GF-D8 (cell line): ENCODE measurements around the gene DDO.

Source experiments
- DNase-seq: peaks from one replicate; lab custom pipeline; 2025; lab: John Stamatoyannopoulos, UW

DDO gene

DNA sequence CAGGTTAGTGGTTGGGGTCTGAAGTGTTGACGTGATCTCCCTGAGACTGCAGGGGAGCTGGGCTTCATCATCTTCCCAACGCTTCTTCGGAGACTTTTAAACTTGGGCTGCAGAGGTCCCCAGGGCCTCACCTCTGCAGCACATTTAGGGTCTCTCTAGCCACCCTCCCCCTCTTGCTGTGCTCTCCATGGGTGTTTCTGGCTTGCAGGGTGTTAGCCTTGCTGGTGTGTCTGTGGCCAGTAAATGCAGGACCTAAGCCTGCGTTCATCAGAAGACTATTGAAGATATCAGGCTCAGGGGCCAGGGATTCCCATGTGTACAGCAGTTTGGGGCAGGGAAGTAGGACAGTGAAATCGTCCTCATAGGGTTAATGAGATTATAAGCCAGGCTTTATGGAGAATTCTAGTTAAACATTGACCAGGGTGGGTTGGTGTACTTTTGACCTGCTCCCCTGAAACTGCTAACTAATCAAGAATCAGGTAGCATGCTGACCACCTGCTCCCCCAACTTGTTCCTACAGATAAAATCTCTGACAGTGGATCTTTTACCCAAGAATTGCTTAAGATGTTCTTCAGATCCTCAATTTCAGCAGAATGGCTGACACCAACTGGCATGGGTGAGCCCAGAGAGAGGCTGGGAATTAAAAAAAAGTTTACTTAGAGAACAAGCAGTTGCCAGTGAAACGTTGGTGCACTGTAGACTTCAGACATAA is 3.8 kb upstream of the DDO start:
- DNase-seq: peak; percentile 20

DNA sequence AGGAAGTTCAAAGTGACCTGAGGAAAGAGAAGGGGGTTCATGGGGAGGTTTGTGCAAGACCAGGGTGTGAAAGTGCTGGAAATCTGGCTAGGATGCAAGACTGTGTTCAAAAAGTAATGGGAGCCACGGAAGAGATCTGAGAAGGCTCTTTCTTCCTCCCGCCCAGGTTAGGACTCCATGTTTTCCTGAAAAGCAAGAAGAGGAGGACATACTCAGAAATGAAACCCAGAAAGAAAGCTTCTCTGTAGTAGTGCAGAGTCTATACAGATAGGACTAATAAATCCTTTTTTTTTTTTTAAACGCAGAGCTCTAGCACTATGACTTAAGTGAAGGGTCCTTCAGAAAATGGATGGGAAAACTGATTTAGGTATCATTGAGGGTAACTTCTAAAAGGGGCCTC is 3.2 kb upstream of the DDO start:
- no peak for DNase-seq

DNA sequence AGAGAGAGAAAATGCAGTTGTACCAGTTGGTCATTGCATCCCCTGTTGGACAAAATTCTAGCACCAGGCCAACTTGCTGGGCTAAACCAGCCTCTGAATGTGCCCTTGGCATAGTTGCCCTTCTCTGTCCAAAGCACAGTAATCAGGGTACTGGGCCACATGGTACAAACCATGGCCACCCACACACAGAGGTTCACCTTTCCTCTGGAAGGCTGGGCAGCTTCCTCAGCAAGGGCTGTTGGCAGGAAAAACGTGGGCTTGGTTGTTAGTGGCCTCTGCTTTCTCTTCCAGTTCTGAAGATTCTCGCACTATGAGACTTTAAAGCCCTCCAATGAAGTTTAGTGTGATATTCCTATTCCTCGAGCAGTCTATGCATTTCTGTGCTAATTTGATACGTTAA is 706 bp downstream of the DDO start:
- DNase-seq: no peak

DNA sequence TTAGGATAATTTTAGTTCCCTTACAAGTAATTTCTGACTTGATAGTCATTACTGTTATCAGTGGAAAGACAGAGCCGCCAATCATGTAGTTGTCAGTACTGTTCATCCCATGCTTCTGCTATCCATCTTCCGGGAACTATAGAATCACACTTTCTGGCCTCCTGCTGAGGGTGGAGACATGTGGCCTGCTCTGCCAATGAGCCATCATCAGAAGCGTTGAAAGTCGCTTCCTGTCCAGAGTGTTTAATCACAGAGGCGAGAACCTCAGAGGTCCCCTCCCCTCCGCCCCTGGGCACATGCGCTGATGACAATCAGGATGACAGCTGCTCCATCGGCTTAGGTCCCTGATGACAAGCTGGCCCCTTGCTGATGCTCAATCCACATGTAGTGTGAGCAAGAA is 3.0 kb downstream of the DDO start:
- DNase-seq: no peak

DNA sequence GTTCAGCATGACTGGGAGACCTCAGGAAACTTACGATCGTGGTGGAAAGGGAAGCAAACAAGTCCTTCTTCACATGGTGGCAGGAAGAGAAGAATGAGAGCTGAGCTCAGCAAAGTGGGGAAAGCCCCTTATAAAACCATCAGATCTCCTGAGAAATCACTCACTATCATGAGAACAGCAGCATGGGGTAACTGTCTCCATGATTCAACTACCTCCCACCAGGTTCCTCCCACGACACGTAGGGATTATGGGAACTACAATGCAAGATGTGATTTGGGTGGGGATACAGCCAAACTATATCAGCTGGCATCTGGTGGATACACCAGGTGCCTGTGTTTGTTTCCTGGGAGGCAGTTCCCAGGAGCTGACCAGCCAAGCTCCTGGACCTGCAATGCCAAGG is 4.9 kb downstream of the DDO start:
- DNase-seq: no peak

DNA sequence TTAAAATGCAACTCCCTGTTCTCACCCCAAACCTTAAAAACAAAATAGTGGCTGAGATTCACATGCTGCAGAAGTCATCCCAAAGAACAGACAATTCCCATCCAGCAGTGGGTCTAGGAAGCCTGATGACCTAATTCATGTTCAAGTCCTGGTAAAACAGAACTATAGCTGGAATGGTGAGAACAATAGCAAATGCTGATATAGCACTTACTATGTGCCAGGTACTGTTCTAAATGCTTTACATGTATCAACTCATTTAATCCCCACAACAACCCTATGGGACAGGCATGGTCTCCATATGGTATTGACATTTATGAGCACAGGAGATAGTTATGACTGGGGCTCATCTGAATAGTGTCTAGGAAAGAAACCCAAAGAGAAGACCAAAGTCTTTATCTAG is 5.6 kb downstream of the DDO start:
- DNase-seq: no peak

DNA sequence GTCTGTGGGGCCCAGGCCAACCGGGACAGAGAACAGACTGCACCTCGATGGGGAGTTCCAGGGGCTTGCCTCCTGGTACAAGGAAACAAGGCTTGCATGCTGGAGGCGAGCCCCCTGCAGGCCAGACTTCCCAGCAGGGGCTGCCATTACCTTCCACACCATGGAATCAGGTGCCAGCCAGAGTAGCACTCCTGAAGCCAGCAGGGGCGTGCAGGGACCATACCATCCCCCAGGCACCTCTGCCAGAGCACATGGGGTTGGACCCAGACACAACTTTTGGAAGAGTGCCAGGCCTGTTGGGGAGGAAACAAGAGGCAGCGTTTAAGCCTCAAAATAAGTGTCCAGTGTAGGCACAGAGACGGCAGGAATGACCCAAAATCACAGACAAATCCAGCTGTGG is 6.5 kb downstream of the DDO start:
- no peak for DNase-seq

DNA sequence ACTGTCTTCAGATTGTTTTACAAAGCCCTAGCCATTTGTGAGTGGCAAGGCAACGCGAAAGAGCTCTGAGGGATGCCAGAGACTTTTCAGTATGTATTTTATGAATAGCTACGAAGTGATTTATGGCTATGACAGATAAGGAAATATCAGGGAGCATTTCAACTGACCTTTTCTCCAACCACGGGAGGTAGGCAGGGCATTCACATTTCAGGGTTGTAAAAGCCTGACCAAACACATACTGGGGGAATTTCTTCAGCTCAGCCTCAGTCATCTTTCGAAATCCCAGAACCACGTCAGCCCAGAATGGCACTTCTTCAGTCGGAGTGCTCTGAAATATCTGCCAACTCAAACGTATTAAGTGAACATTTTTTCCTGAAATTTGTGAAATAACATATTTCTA is 10.8 kb downstream of the DDO start:
- DNase-seq: no peak

DNA sequence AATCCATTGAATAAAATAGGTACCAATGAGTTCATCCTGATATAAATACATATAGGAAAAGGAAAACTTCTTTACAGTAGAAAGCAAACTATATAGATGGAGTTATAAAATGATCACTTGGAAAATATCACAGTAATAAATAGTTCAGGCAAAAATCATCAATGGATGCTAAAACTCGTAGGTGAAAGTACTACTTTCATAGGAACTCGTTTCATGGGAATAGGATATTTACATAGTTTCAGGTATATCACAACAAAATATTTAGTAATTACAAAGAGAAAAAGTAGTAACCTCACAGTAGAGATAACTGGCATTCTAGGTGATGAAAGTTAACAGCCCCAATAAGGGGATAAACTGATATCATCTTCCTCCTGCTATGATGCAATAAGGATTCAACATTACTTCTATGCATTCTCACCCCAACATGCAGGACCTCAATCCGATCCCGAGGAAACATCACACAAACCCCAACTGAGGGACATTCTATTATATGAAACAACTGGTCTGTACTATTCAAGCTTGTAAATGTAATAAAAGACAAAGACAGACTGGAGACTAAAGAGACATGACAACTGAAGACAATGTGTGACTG is 13.7 kb downstream of the DDO start:
- no peak for DNase-seq

DNA sequence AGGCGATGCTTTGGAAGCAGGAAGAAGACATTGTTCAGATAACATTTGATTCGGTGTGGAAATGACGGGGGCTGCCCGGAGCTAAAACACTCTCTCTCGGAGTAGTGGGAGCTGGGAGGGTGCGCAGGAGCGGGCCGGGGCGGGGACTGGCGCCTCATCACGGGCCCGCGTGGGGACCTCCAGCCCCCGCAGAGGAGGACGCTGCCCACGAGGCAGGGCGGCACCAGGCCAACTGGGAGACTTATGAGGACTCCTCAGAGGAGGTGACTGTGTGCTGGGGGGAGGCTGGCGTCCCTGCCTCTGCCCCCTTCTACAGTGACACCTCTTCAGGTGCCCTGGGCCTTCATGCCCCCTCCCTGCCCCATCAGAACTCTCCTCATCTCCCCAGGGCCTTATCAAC is 15.2 kb downstream of the DDO start:
- no peak for DNase-seq

DNA sequence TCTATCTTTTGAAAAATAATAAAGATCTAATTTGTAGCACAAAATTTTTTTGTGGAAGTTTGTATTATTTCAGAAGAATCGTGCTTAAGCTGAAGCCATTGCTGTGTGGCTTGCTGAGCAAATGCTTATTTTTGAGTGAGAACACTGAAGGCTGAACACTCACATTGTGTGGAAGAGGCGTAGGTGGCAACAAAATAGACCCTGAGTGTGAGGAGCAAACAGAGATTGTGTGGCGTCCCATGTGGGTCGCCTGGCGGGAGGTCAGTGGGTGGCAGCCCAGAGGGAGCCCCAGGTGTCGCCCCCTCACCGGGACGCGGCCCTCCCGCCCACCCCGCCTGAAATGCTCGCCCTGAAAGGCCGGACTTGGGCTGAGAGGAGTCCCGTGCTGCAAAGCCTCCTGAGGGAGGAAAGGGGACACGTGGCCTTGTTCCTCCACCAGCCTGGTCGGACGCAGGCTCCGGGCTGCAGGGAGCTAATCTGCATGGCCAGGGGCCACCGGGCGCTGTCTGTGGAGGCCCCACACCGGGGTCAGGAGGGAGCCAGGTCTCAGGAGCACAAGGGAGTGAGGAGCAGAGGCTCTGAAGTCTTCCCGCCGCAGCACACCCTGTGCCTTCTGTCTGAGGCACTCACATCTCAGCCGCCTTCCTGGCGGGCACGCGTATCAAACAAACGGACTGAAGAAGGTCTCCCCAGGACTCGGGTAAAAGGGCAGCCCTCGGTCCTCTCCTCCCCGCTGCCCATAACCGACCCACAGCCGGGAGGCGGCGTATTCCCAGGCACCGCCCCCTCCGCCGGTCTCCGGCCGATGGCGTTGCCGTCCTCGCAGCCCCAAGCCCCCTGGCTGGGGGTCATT is 15.9 kb downstream of the DDO start:
- no peak for DNase-seq

DNA sequence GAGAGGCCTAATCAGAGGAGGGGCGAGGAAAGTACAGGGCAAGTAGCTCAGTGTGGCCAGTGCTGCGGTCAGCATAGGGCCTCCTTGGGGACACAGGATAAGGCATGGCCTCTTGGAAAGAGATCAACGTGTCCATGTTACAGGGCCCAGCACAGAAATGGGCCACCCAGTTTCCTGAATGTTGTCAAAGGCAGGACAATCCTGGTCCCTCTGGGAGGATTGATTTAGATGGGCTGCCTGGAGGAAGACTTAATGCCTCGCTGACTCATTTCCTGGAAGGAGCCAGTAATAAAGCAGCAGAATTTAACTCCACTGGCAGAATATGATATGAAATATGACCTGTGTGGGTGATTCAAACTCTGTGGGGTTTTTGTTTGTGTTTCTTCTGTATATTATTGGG is 16.6 kb downstream of the DDO start:
- DNase-seq: no peak

DNA sequence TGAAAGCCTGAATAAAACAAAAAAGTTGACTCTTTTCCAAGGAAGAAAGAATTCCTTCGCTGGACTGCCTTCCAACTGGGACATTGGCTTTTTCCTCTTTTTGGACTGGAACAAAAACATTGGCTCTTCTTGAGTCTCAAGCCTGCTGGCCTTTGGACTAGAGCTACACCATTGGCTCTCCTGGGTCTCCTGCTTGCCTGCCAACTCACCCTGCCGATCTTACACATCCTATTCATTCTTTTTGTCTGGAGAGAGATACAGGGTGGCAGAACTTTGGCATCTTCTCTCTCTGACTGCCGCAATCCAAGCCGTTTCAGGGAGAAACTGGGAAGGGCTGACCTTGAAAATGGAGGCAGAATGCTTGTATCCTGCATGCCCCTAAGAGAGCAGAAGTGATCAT is 20.2 kb downstream of the DDO start:
- DNase-seq: no peak

DNA sequence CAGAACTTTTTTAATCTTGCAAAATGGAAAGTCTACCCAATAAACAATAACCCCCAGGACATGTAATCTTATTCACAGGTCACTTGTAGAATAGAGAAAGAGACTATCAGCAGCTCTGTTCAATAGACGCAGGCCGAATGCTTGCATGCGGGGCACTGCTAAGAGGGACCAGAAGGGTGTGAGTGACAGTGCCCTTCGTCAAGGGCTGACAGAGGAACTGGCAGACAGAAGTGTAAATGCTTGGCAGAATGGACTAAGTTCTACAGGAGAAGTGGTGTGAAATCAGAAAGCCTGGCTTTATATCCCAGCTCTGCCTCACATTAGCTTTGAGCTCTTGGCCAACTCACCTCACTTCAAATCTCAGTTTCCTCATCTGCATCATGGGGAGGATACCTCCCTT is 21.0 kb downstream of the DDO start:
- no peak for DNase-seq

DNA sequence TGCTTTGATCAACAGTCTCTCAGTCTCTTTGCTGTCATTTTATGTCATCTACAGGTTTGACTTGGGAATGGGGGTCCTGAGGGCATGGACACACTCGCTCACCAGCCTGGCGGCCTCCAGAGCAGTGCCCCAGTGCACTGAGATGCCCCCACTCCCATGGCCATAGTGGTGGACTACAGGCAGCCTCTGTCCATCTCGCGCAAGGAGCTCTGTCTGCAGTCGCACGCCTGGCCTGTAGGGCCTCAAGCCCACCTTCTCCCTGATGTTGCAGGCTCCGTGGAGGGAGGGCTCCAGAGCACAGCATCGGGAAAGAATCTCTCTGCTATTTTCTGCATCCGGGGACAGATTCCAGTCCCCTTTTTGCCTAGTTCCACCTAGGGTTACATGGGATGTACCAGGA is 22.6 kb downstream of the DDO start:
- DNase-seq: no peak

DNA sequence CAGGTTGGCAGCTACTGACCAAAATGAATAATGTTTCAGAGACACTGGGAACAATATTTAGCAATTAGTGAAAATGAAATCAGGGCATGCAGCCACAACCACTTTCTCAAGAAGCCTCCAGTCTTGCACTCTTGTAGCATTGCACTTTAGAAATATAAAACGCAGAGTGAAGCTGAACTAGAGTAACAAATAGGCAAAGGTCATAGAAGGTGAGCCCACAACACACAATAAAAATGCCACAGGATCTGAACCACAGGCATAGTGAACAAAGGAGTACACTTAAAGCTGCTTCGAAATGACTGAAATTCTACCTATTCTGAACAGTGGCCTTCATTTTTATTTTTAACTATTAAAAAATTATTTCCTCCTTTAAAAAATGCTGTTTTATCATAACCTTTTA is 25.0 kb downstream of the DDO start:
- no peak for DNase-seq

DNA sequence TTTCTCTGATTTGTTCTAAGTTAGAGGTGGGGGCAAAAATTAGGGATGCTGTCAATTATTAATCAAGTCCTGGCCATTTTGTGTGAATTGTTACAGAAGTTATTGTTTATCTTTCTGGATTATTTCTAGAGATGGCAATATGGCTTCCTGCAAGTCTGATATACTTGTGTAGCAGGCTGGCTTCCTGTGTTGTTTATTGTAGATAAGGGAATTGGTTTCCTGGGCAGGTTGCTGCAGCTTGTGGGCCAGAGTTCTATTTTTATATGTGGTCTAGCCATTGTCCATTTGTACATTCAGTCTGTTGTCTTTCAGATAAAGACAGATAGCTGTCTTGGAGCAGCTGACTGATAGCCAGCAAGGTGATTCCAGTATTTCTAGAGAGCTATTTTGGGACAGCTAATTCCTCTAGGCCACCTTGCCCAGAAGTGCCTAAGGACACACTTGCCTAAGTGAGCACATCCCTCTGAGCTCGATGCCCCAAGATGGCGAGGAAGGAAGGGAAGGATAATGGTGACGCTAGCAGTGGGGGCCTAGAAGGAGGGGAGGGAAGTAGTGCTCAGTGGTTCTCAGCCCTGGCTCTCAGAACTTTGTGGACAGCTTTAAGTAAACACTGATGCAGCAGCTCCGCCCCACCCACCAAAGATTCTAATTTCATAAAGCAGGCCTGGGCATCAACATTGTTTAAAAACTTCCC is 25.5 kb downstream of the DDO start:
- DNase-seq: peak; percentile 57

DNA sequence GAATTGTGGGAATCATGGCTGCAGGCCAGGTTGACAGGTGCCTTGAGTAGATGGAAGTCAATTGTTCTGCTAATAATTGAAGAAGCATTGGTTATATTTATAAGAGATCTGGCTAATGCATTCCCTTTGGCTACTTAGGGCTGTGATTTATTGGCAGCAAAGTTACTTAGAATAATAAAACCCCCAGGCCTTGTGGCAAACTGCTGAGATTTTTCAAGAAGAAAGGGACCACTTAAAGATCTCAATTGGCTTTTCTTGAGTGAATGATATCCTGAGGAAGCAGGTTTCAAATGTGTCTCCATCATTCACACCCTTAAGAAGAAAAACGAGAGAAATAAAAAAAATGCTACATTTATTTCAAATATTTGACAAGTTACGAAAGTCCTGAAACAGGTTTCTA is 27.4 kb downstream of the DDO start:
- no peak for DNase-seq

DNA sequence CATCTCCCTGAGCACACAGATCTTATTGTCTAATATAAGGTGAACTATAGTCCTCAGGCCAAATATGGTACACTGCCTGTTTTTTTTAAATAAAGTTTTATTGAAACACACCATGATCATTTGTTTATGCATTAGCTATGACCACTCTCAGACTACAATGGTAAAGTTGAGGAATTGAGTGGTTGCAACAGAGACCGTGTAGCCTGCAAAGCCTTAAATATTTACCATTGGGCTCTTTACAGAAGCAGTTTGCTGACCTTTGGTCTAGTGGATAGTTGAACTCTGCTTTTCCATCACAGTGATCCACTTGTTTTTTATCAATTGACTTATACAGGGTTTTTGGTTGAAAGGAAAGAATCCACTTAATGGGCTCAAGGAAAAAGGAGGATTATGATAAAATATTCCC is 29.9 kb downstream of the DDO start:
- DNase-seq: no peak

DNA sequence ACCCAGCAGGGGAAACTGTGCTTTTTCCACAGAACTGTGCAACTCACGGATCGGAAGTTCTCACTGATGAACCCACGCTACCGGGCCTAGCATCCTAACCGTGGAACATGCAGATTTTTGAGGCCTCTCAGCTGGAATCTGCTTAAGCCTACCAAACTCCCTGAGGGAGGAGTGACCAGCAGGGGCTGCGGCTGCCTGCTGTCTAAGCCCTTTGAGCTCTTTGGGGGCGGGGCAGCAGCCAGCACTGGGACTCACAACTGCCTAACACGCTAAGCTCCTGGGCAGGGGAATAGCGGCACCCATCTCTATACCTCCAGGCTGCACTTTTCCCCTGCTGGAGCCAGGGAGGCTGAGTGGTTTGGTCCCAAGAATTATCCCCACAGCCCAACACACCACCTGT is 36.8 kb downstream of the DDO start:
- no peak for DNase-seq

DNA sequence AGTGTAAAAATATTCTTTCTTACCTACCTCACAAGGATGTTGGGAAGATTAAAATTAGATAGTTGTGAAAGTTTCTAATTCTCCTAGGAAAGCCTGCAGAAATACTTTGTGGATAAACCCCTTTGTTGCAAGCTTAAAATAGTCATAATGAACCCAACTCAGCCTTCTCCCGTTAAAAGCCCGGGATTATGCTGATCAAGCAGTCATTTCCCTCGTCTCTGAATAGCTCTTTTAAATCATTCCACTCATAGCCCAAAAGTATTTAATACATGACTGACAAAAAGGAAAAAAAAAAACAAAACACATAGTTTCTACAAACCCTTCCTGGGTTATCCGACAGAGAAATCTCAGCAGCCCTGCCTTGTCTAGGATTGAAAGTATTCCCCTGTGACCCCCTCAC is 46.3 kb downstream of the DDO start:
- DNase-seq: no peak

DNA sequence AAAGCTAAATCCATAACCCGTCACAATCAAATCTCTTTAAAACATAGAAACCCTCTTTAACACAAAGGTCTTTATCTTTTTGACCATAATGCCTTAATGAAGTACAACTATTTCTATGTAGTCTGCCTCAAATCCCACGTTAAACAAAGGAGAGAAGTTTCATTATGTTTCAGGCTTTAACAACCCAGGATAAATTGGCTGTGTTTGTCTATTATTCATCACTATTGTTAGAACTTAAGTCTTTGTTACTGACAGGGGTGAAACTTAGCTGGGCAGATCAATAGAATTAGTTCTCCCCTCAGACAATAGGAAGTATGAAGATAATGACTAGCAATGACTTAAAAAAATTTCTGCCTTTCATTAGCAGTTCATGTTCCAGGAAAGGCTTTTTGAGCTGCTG is 47.1 kb downstream of the DDO start:
- DNase-seq: no peak

DNA sequence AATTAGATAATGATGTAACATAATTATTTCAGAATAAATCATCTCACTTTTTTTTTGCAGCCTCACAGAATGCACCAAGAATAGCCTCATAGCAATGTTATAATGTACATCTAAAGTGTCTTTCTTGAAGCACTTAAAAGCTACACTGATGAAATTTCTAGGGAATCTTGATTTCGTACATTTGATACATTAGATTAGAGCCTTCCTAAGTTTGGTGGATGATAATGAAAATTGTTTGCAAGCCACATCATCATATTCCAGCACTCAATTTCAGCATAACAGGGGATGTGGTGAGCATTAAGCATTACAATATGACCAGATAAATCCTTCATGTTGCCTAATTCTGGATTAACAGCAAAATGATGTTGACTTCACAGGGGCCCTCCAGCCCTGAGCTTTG is 47.5 kb downstream of the DDO start:
- DNase-seq: no peak
